GM21723 (cell line): ENCODE results near the gene GRIK2.
A peak's percentile ranks its signal among the peaks of the same experiment; 100 is the strongest.

ENCODE experiments used
- ATAC-seq: cut with Tn5 transposase; IDR thresholded peaks from one replicate; pipeline ENCODE4 v1.9.1; 2021; ENCODE audit warnings: mild to moderate bottlenecking, moderate library complexity; ENCODE audit not compliant: unreplicated experiment

Gene GRIK2

GRCh38 chr6:101454106-101454676 lies 60.7 kb downstream of the GRIK2 start:
- ATAC-seq, result no peak

- ATAC-seq, result no peak
Measured at GRCh38 chr6:101458336-101458735, 64.8 kb downstream of the GRIK2 start.

DNA sequence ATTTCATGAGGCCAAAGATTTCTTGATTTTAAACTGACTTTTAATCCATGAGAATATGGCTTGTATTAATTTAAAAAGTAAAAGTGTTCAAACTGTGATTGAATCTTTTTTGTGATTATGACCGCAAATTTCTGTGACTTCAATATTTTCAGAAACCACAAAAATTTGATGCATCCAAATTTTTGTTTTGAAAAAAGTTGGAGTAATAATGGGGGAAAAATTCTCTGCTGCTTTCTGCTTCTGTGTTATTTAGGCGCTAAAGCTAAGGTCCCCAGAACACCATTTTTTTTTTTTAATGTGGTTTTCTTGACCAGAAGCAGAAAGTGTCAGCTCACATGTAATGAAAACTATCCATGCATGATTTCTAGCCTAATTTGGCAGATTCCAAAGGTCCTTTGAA lies 65.3 kb downstream of the GRIK2 start:
- no peak for ATAC-seq

- no peak for ATAC-seq
Measured at GRCh38 chr6:101462576-101462975, 69.1 kb downstream of the GRIK2 start.

GRCh38 chr6:101465863-101466262 lies 72.4 kb downstream of the GRIK2 start:
- ATAC-seq, result no peak

DNA sequence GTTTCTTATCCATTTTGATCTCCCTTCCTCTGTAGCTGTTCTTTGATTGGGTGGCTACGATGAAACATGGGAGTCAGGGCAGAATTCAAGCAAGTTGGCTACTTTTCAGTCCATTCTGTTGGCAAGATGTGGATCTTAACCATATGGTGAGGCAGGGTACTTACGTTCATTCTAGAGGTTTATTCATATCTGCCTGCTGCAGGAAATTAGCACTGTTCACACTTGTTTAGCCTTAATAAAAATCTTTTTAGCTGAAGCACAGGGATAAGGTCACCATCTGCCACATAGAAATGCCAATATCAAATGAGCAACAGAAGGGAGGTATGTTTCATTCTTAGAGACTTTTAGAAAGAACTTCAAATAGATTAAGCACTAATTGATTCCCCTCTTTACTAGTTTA lies 83.9 kb downstream of the GRIK2 start:
- ATAC-seq, result no peak

GRCh38 chr6:101478891-101479290 lies 85.4 kb downstream of the GRIK2 start:
- no peak for ATAC-seq

DNA sequence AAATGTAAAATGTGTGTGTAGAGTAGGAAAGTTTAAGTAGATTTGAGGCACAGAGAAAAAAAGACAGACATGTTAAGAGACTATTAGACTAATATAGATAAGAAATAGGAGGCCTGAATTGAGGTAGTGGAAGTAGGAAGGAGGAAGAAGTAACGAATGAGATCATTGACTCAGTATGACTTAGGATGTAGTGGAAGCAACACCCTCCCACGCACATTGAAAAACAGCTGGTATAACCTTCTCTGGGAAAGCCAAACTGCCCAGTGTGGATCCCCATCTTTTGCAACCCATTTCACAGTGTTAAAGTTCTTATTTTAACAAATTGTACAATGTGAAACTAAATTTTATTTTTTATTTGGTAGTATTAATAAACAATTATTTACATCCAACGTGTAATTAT lies 89.1 kb downstream of the GRIK2 start:
- no peak for ATAC-seq

DNA sequence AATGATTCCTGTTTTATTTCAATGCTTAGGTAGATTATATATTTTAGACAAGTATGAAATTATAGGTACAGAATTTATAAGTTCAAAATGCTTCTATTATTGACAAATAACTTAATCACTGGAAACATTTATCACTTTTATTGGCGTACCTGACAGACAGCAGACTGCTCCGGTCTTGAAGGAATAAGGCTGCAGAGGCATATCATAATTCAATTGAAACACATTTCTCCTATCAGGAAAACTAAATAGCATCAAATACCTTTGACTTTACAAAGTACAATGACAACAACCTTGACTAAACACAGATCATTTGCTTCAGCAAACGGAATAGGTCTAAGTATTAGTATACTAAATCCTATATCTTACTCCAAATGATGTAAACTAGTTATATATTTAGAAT lies 91.3 kb downstream of the GRIK2 start:
- ATAC-seq, result no peak

- ATAC-seq, result no peak
Measured at GRCh38 chr6:101486124-101486523, 92.6 kb downstream of the GRIK2 start.

- no peak for ATAC-seq
Measured at GRCh38 chr6:101486726-101487125, 93.2 kb downstream of the GRIK2 start.

DNA sequence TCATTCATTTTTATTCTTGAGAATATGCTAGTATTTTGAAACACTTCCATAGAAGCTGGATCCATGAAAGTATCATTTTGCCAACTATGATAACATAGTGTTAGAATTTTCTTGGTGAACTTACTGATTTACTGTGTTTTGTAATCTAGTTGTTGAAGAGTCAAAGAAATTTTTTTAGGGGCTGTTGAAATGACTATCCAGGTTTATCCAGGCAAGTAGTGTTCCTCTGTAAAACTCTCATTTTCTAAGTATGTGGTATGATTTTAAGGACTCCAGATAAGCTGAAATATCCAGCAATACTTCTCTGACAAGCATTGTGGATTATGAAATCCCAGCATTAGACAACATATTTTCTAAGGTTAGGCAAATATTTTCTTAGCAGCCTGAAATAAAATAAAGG lies 95.9 kb downstream of the GRIK2 start:
- no peak for ATAC-seq

- ATAC-seq, result no peak
Measured at GRCh38 chr6:101490857-101491256, 97.3 kb downstream of the GRIK2 start.

- ATAC-seq, result no peak
Measured at GRCh38 chr6:101502818-101503217, 109.3 kb downstream of the GRIK2 start.

DNA sequence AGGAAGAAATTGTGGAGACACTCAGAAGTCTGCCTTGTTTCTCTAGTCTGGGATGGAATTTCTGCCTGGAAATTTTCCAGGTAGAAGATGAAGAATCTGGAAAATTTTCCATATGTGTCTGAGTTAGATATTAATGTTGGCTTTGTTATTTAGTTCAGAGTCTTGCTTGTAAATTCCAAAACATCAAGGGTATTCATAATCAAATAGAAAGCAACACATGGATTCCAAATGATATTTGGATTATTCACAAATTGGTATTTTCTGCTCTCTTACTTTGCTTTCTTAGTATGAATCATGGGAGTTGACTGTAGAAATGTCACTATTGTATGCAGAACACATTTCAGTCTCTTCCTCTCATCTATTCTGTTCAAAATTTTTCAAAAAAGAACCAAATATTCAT lies 116.0 kb downstream of the GRIK2 start:
- no peak for ATAC-seq

DNA sequence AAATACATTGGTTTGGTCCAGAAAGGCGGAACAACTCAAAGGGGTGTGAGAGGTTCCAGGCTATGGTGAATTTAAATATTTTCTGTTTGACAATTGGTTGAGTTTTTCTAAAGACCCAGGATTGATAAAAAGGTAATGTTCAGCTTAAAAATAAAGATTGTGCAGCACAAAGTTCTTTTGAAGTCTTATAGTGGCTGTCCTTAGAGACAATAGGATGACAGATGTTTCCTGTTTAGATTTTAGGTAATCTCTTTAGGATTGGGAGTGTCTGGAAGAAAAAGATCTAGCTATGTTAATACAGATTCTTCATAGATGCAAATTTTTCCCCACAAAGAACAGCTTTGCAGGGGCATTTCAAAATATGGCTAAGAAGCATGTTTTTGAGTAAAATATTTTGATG lies 119.7 kb downstream of the GRIK2 start:
- no peak for ATAC-seq

DNA sequence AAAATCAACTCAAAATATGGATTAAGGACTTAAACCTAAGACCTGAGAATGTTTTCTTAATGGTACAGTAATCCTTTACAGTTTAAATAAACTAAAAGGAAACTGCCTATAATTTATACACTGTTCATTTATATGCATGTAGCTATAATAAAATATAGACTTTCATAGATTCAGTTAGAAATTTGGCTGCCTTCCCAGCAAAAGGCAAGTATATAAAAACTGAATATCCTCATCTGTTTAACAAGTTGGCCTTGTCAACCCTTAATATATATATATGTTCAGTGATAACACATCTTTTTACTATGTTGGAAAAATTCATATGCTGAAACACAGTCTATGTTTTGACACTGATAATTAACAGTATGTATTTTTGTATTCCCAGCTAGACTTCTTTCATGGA lies 123.1 kb downstream of the GRIK2 start:
- no peak for ATAC-seq

GRCh38 chr6:101517632-101518031 lies 124.1 kb downstream of the GRIK2 start:
- ATAC-seq, result peak; percentile 60

DNA sequence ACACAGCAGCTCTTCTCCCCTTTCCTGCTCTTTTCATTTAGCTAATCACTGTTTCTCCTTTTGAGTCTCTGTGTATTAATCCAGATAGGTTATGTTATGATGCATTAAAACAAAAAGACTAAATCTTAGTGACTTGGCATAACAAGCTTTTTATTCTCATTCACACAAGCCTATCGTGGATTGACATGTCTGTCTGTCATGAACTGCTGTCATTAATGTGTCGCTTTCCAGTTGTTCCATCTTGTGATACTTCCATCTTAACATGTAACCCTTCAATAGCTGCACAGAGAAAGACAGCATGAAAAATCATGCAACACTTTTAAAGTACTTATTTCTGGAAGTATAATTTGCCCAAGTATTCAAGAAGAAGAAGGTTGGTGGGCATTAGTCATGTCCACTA lies 128.7 kb downstream of the GRIK2 start:
- ATAC-seq, result no peak

GRCh38 chr6:101527467-101527866 lies 134.0 kb downstream of the GRIK2 start:
- ATAC-seq, result no peak

DNA sequence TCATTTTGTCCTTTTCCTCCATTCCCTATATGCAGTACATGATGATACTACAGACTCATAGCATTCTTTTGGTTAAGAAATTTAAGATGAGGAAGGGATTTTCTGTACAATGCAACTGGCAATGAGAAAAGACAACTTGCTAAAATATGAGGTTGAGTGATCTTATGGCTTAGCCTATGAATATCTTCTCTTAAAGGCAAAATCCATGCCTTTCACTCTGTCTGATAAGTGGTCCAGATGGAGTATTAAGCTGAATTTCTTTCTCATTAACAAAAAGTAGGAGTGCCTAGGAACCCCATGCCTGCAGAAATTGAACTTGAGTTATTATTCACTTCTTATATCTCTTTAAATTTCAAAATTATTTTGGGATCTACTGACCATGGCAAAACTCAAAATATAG lies 135.3 kb downstream of the GRIK2 start:
- no peak for ATAC-seq

DNA sequence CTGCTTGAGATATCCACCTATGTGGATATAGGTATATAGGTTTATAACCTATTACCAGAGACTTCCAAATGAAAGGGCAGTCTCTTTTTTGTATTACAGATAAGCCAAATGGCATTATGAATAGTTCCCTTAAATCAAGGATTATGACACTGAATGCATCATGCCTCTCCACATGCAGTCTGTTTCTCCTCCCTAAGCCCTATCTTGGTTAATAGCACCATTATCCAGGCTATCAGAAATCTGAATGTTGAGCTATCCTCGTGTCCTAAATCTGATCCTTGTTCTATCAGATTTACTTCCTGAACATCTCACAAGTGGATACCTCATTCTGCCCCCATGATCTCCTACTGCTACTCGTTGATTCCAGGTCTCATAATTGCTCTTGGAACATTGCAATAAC lies 138.0 kb downstream of the GRIK2 start:
- ATAC-seq, result no peak

DNA sequence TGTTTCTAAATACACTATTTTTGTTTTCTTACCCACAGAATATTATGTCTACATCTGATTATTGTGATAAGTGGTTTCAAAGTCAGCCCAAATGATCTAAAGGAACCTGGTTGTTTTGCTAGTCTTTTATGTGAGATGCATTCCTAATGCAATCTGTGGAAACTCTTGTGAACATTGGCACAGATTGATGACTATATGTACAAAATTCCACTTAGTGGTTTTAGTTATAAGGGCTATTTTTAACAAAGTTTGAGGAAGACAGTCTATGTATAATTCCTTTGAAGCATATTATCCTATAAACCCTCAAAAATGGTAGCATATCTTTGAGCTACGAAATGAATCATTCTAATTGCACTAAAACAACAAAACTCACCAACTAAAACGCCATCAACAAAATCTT lies 140.9 kb downstream of the GRIK2 start:
- ATAC-seq, result no peak

GRCh38 chr6:101534821-101535220 lies 141.3 kb downstream of the GRIK2 start:
- ATAC-seq, result no peak
